OCI-LY7 (cell line): ENCODE measurements around the gene RBBP6. TPM values are rescaled to one million over a fixed set of nuclear protein-coding genes. Genes with fewer than 3 reads are reported as not detected.

Source experiments
- BruUV-seq: library from RNA; stranded (reverse); fragments of 400-500 nt; replicated peaks from 2 replicates; lab custom pipeline; 2021; lab: Mats Ljungman, UMichigan
- CTCF ChIA-PET: fragments of 300-600 bp; sonication (Branson Sonifier 250); formaldehyde crosslinking; loops from one replicate; lab custom pipeline; 2022; ENCODE audit warnings: antibody characterized with exemption; ENCODE audit not compliant: unreplicated experiment; lab: Charles Lee
- POLR2A ChIA-PET: fragments of 300-600 bp; sonication (Branson Sonifier 250); formaldehyde crosslinking; loops from one replicate; lab custom pipeline; 2022; ENCODE audit warnings: antibody characterized with exemption; lab: Charles Lee
- DNase-seq: peaks from one replicate; pipeline ENCODE4 v3.0.0-alpha.2; 2015; ENCODE audit warnings: low spot score
- H2AFZ ChIP-seq: fragments of 200-600 bp; sonication (generic), shearing (Covaris generic); 2 replicates; pipeline ENCODE4 v1.6.1; 2014; ENCODE audit warnings: mild to moderate bottlenecking, antibody characterized with exemption, low read length, moderate library complexity
- H3K27ac ChIP-seq: fragments of 200-600 bp; sonication (generic); 2 replicates; pipeline ENCODE4 v1.5.1; 2014; ENCODE audit warnings: mixed run types, low read depth, mild to moderate bottlenecking, moderate library complexity, low read length, inconsistent platforms; ENCODE audit not compliant: poor library complexity, severe bottlenecking
- H3K36me3 ChIP-seq: fragments of 200-600 bp; sonication (generic); 2 replicates; pipeline ENCODE4 v1.6.1; 2014; ENCODE audit warnings: mild to moderate bottlenecking, antibody characterized with exemption, low read length, moderate library complexity, mixed read lengths; ENCODE audit not compliant: insufficient read depth
- H3K4me1 ChIP-seq: fragments of 200-600 bp; sonication (generic); 2 replicates; pipeline ENCODE4 v1.5.1; 2014; ENCODE audit warnings: mild to moderate bottlenecking, low read length; ENCODE audit not compliant: insufficient read depth, poor library complexity, severe bottlenecking
- H3K4me2 ChIP-seq: fragments of 200-600 bp; sonication (generic); 2 replicates; pipeline ENCODE4 v1.6.1; 2014; ENCODE audit warnings: mild to moderate bottlenecking, low read length
- H3K4me3 ChIP-seq: fragments of 200-600 bp; sonication (generic); 2 replicates; pipeline ENCODE4 v1.5.1; 2014; ENCODE audit warnings: mild to moderate bottlenecking, low read depth, low read length; ENCODE audit not compliant: poor library complexity, severe bottlenecking
- H3K79me2 ChIP-seq: fragments of 200-600 bp; sonication (generic); 2 replicates; pipeline ENCODE4 v1.6.1; 2016; ENCODE audit warnings: low read depth, mild to moderate bottlenecking, low read length, moderate library complexity, mixed read lengths; ENCODE audit not compliant: insufficient read depth
- H3K9me2 ChIP-seq: fragments of 200-600 bp; sonication (generic); 2 replicates; pipeline ENCODE4 v1.6.1; 2016; ENCODE audit warnings: mild to moderate bottlenecking, low read length, mixed read lengths; ENCODE audit not compliant: insufficient read depth
- H3K9me3 ChIP-seq: fragments of 200-600 bp; sonication (generic); 2 replicates; pipeline ENCODE4 v1.6.1; 2014; ENCODE audit warnings: mild to moderate bottlenecking, mixed run types, low read length, mixed read lengths
- H4K20me1 ChIP-seq: fragments of 200-600 bp; sonication (generic); 2 replicates; pipeline ENCODE4 v1.6.1; 2014; ENCODE audit warnings: mild to moderate bottlenecking, antibody characterized with exemption, low read length, moderate library complexity, mixed read lengths; ENCODE audit not compliant: insufficient read depth
- CTCF ChIP-seq: fragments of 200-600 bp; sonication (generic); conservative IDR thresholded peaks from 2 replicates; pipeline ENCODE4 v1.5.1; 2014; ENCODE audit warnings: mild to moderate bottlenecking, antibody characterized with exemption, low read length, moderate library complexity, mixed read lengths
- EZH2phosphoT487 ChIP-seq: fragments of 200-600 bp; sonication (generic); IDR thresholded peaks from 2 replicates; pipeline ENCODE4 v1.6.1; 2018; ENCODE audit warnings: low read depth, borderline replicate concordance, mild to moderate bottlenecking, mixed run types, antibody characterized with exemption, low read length, moderate library complexity, mixed read lengths
- intact Hi-C: fragments of 100-400 bp; cut with micrococcal nuclease; formaldehyde crosslinking; loops from one replicate; pipeline ENCODE4 v1.10.0; 2022; ENCODE audit not compliant: unreplicated experiment
- total RNA-seq, 2 experiments: library from RNA; depleted of rRNA in 1 of 2; stranded (reverse); fragments of >200 nt in 1 of 2; shearing (Covaris generic) in 1 of 2; gene quantifications; 2 replicates each; pipeline ENCODE4 v1.2.3, GENCODE V29; 2014 to 2022

RBBP6 gene
- total RNA-seq, 2 experiments from 2014 or later: 41.2 to 83.0 TPM

DNA sequence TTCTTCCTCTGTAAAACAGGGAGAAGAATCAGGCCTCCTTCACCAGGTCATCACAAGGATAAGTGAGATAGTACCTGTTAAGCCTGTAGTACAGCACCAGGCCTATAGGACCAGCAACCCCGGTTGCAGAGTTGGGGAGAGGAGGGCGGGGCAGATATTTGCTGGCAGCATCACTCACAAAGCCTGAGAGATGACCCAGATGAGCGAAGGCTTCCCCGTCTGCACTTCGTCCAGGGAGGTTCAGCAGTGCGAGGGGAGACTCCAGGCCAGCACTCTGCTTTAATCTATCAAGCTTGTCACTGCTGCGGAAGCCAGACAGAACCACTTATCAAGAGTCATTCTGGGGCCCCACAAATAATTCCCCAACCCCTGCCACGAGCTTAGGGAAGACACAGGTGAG, 15.8 kb upstream of the RBBP6 start:
- Histone ChIP-seq H3K36me3 (no peaks in the 10 kb centered on the region), H3K27ac (no peak overlapping the region), H3K4me2 (no peak overlapping the region), H3K4me3 (no peak overlapping the region), H3K9me2 (no peaks in the 10 kb centered on the region), H3K79me2 (no peaks in the 10 kb centered on the region), H4K20me1 (no peaks in the 10 kb centered on the region), H2AFZ (no peak overlapping the region), H3K4me1 (no peaks in the 10 kb centered on the region), H3K9me3 (no peaks in the 10 kb centered on the region)
- ChIA-PET POLR2A (no interaction called here), CTCF (no interaction called here)
- no peak for DNase-seq
- BruUV-seq: no TSS peak
- TF ChIP-seq CTCF (no peak), EZH2phosphoT487 (no peak)
- intact Hi-C loops: no loop called here

DNA sequence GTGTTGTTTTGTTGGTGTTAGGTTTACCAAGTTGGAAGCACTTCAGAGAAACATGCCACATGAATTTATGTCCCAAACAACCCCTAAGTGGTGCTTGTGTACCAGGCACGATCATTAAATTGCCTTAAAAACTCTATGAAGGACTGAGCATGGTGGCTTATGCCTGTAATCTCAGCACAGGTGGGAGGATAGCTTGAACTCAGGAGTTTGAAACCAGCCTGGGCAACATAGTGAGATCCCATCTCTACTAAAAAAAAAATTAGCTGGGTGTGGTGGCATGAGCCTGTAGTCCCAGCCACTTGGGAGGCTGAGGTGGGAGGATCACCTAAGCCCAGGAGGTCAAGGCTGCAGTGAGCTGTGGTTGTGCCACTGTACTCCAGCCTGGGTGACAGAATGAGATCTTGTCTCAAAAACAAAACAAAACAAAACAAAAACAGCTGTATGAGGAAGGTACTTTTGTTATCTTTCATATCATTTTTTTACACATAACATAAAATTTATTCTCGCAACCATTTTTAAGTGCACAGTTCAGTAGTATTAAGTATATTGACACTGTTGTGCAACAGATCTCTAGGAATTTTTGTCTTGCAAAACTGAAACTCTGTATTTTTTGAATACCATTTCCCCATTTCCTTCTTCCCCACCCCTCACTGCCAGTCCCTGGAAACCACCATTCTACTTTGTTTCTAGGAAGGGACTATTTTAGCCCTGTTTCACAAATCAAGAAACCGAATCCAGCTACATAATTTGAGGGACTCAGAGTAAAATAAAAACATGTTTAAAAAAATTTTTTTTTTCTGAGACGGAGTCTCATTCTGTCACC, 14.3 kb upstream of the RBBP6 start:
- no peak overlapping the region for H3K4me3 ChIP-seq

More for the DNA sequence above, 14.3 kb upstream of the RBBP6 start:
- Histone ChIP-seq H2AFZ (no peak overlapping the region), H4K20me1 (no peaks in the 10 kb centered on the region), H3K4me2 (no peak overlapping the region), H3K36me3 (no peaks in the 10 kb centered on the region), H3K9me3 (no peaks in the 10 kb centered on the region), H3K9me2 (no peaks in the 10 kb centered on the region), H3K27ac (no peak overlapping the region), H3K4me1 (no peaks in the 10 kb centered on the region), H3K79me2 (no peaks in the 10 kb centered on the region)
- ChIA-PET CTCF (no interaction called here), POLR2A (no interaction called here)
- no peak for TF ChIP-seq CTCF
- no peak for TF ChIP-seq EZH2phosphoT487
- DNase-seq: no peak
- intact Hi-C loops: no loop called here
- BruUV-seq: no TSS peak
